ENCODE results near the gene LIF. TPM values are rescaled to one million over a fixed set of nuclear protein-coding genes. Genes with fewer than 3 reads are reported as not detected.

LIF gene
- total and polyA plus RNA-seq, 2 experiments from 2014 or later = 8.2 to 13.4 TPM

- no peaks in the 10 kb centered on the region for H3K9me2 ChIP-seq (replicated peaks; ENCODE audit: insufficient read depth)
- H3K27me3 ChIP-seq = no peaks in the 10 kb centered on the region
- TF ChIP-seq EZH2phosphoT487 (IDR thresholded peaks at IDR 0.05; ENCODE audit: low read depth, severe bottlenecking, unreplicated experiment) (no peak), CTCF (IDR thresholded peaks at IDR 0.05; ENCODE audit: poor library complexity) (no peak), EZH2 (IDR thresholded peaks at IDR 0.05; ENCODE audit: borderline replicate concordance) (no peak)
- WGBS (ENCODE audit: low lambda C conversion rate, missing lambda C conversion rate) = 62% methylated on average over 10 of the region's 10 CpGs
- no peaks in the 10 kb centered on the region for H3K36me3 ChIP-seq (replicated peaks; ENCODE audit: insufficient read depth, low read depth)
- H3K9me3 ChIP-seq (ENCODE audit: low read depth) = no peaks in the 10 kb centered on the region
- DNase-seq (ENCODE audit: low spot score) = no peak
- no peak overlapping the region for H2AFZ ChIP-seq
- no peak overlapping the region for H3K4me3 ChIP-seq
- H3K79me2 ChIP-seq = no peaks in the 10 kb centered on the region
- peak overlapping the region; percentile 15 for H3K27ac ChIP-seq
- H3K4me2 ChIP-seq = no peak overlapping the region
- no peaks in the 10 kb centered on the region for H4K20me1 ChIP-seq (ENCODE audit: insufficient read depth, poor library complexity, severe bottlenecking)
- H3K4me1 ChIP-seq (ENCODE audit: insufficient read depth) = peaks cover 48% of the 10 kb centered on the region
Observed at GRCh38 chr22:30251711-30252110, 5.2 kb upstream of the LIF start.

GRCh38 chr22:30250661-30251267 is 4.2 kb upstream of the LIF start:
- Histone ChIP-seq H3K9me2 (replicated peaks; ENCODE audit: insufficient read depth) (no peaks in the 10 kb centered on the region), H3K36me3 (replicated peaks; ENCODE audit: insufficient read depth, low read depth) (no peaks in the 10 kb centered on the region), H3K4me3 (no peak overlapping the region), H3K27ac (peak overlapping the region; percentile 15), H3K4me1 (ENCODE audit: insufficient read depth) (peaks cover 51% of the 10 kb centered on the region), H3K4me2 (no peak overlapping the region), H2AFZ (no peak overlapping the region), H3K79me2 (no peaks in the 10 kb centered on the region), H3K27me3 (no peaks in the 10 kb centered on the region), H3K9me3 (ENCODE audit: low read depth) (no peaks in the 10 kb centered on the region), H4K20me1 (ENCODE audit: insufficient read depth, poor library complexity, severe bottlenecking) (no peaks in the 10 kb centered on the region)
- 89% methylated on average over 11 of the region's 12 CpGs for WGBS (ENCODE audit: low lambda C conversion rate, missing lambda C conversion rate)
- peak; percentile 48 for DNase-seq (ENCODE audit: low spot score)
- TF ChIP-seq EZH2phosphoT487 (IDR thresholded peaks at IDR 0.05; ENCODE audit: low read depth, severe bottlenecking, unreplicated experiment) = no peak
- no peak for TF ChIP-seq EZH2 (IDR thresholded peaks at IDR 0.05; ENCODE audit: borderline replicate concordance)

- WGBS (ENCODE audit: low lambda C conversion rate, missing lambda C conversion rate) = 87% methylated on average over 3 of the region's 3 CpGs
- TF ChIP-seq EZH2phosphoT487 (IDR thresholded peaks at IDR 0.05; ENCODE audit: low read depth, severe bottlenecking, unreplicated experiment) (no peak), CTCF (IDR thresholded peaks at IDR 0.05; ENCODE audit: poor library complexity) (no peak), EZH2 (IDR thresholded peaks at IDR 0.05; ENCODE audit: borderline replicate concordance) (no peak)
Observed at GRCh38 chr22:30250039-30250565, 3.5 kb upstream of the LIF start.

More at GRCh38 chr22:30250039-30250565, 3.5 kb upstream of the LIF start:
- Histone ChIP-seq H3K27ac (no peak overlapping the region), H3K4me2 (no peak overlapping the region), H3K4me3 (no peak overlapping the region), H3K79me2 (no peaks in the 10 kb centered on the region), H3K36me3 (replicated peaks; ENCODE audit: insufficient read depth, low read depth) (no peaks in the 10 kb centered on the region), H3K4me1 (ENCODE audit: insufficient read depth) (peaks cover 57% of the 10 kb centered on the region), H3K27me3 (no peaks in the 10 kb centered on the region), H2AFZ (no peak overlapping the region), H4K20me1 (ENCODE audit: insufficient read depth, poor library complexity, severe bottlenecking) (no peaks in the 10 kb centered on the region), H3K9me3 (ENCODE audit: low read depth) (no peaks in the 10 kb centered on the region), H3K9me2 (replicated peaks; ENCODE audit: insufficient read depth) (no peaks in the 10 kb centered on the region)
- no peak for DNase-seq (ENCODE audit: low spot score)
